Right lobe of liver (tissue), 6 donors: ENCODE measurements around the gene CCDC71. TPM values are rescaled to one million over a fixed set of nuclear protein-coding genes. Genes with fewer than 3 reads are reported as not detected.

Source experiments
- ATAC-seq, 4 donors: fragments of 200-7000 bp; cut with Tn5 transposase; one replicate each; pipeline ENCODE4 v1.9.1; 2020; ENCODE audit warnings: mild to moderate bottlenecking in 4 of 4, moderate library complexity in 4 of 4
- DNase-seq, 3 donors: peaks; one replicate each; pipeline ENCODE4 v3.0.0-alpha.2; 2020
- H3K27ac ChIP-seq, 3 donors: fragments of 200-600 bp; one replicate each; pipeline ENCODE4 v1.8.0; 2022
- H3K27me3 ChIP-seq, 2 donors: fragments of 200-600 bp; one replicate each; pipeline ENCODE4 v1.8.0; 2022
- H3K36me3 ChIP-seq, 4 donors: fragments of 200-600 bp; sonication (generic) in 1 of 4; one replicate each; pipeline versions ENCODE4 v1.5.1 to v1.8.0; 2017 to 2022; ENCODE audit warnings: control low read depth in 1 of 4
- H3K4me1 ChIP-seq, 4 donors: fragments of 200-600 bp; sonication (generic) in 1 of 4; one replicate each; pipeline versions ENCODE4 v1.5.1 to v1.8.0; 2017 to 2022; ENCODE audit warnings: control low read depth in 1 of 4
- H3K4me3 ChIP-seq, 3 donors: fragments of 200-600 bp; one replicate each; pipeline ENCODE4 v1.8.0; 2022
- H3K9me3 ChIP-seq, 4 donors: fragments of 200-600 bp; sonication (generic) in 1 of 4; one replicate each; pipeline versions ENCODE4 v1.5.1 to v1.8.0; 2017 to 2022; ENCODE audit warnings: control low read depth in 1 of 4
- CTCF ChIP-seq, 4 donors: fragments of 200-600 bp in 3 of 4; fragments of 450-650 bp in 1 of 4; IDR thresholded peaks; one replicate each; pipeline versions ENCODE4 v1.5.1 to v1.8.0; 2016 to 2022; ENCODE audit warnings: antibody characterized with exemption in 4 of 4, mild to moderate bottlenecking in 2 of 4
- POLR2A ChIP-seq: fragments of 450-650 bp; IDR thresholded peaks from one replicate; pipeline ENCODE4 v1.6.1; 2017; ENCODE audit warnings: antibody characterized with exemption, mild to moderate bottlenecking
- whole genome bisulfite sequencing: methylation state at CpG from one replicate; pipeline ENCODE4 v1.1.6; 2018; ENCODE audit warnings: low coverage, low lambda C conversion rate; ENCODE audit not compliant: insufficient coverage; ENCODE audit errors: missing lambda C conversion rate; 5-methylcytosine and 5-hydroxymethylcytosine counted together
- intact Hi-C, 2 donors: fragments of 100-400 bp; cut with DNase I; formaldehyde crosslinking; loops; one replicate each; pipeline versions ENCODE4 v1.11.2 to v1.14.1; 2022
- total RNA-seq, 6 experiments: library from RNA; depleted of rRNA in 2 of 6; stranded (reverse); fragments of >200 nt in 2 of 6; fragmentation: NEBNext Ultra II Directional in 3 of 6; extraction: Animal tissue kit (Norgen Biotek cat#: 25700) in 3 of 6; gene quantifications; one replicate each; pipeline versions ENCODE4 v1.1.0 to v1.2.4, GENCODE V29; 2016 to 2023
- donor health status: DM: no; HTN: yes; CAD: no.
- donor health status: DM: no; HTN: no; CAD: no.
- donor health status: DM: no; HTN: no; CAD: no.
- donor health status: DM: no; HTN: yes; CAD: no.
- donor health status: DM: no; HTN: yes; CAD: no.

Gene CCDC71
- total RNA-seq, 6 experiments from 2014 or later: 8.0 to 18.9 (median 8.6) TPM

DNA sequence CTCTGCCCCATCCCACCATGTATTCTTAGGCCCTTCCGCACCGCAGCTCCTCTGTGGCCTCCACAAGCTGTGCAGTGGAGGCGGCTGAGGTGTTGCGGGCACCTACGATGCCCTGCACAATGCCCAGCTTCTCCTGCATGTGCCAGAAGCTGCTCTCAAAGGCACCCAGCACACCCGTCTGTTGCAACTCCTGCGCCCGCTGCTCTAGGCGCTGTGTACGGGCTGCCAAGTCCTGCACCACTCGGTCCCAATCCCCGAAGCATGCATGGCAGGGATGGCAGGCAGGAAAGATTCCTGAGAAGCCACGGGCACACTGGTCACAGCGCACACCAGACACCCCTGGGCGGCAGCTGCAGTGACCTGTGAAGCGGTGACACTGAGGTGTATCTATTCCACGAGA lies 42.4 kb downstream of the CCDC71 start:
- TF ChIP-seq CTCF (IDR thresholded peaks at IDR 0.05) (no peak), POLR2A (no peak)
- WGBS: 87% methylated on average over 5 of the region's 17 CpGs
- ATAC-seq (no peak), DNase-seq (no peak)
- Histone ChIP-seq H3K9me3 (no peaks in the 10 kb centered on the region), H3K36me3 (peaks cover 0 to 36% (median 8%) of the 10 kb centered on the region in 4 donors), H3K27ac (no peak overlapping the region), H3K27me3 (no peaks in the 10 kb centered on the region), H3K4me1 (peaks cover 0 to 11% (median 6%) of the 10 kb centered on the region in 4 donors), H3K4me3 (no peak overlapping the region)
- intact Hi-C loops: no loop called here

DNA sequence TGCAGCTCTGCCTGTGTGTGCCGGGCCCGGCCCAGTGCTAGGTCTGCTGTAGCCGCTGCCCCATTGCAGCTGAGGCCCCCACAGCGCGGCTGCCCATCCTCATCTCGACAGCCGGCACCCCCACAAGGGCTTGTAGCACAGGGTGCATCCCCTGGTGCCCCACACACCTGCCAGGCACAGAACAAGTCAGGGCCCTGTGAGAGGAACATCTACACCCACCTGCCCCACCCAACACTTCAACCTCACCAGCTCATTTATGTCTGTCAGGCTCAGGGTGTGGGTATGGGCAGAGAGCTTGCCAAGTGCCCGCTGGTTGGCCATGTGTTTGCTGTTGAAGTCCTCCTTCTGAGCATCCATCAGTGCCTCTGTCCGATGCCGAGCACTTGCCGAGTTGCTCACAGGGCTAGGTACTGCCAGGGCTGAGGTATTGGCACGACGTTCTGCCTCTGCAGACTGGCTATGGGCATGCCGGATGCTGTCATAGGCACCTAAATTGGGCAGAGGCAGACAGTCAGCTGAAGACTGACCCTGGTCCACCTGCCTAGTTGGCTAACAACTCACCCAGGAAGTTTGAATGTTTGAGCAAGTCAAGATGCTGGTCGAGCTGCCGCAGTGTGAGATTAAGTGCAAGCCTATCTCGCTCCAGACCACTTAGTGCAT lies 43.1 kb downstream of the CCDC71 start:
- H3K27me3 ChIP-seq: no peaks in the 10 kb centered on the region
- DNase-seq (no peak), ATAC-seq (no peak)
- no peak overlapping the region for H3K4me3 ChIP-seq
- H3K27ac ChIP-seq: no peak overlapping the region
- intact Hi-C loops: no loop called here
- 92% methylated on average over 5 of the region's 17 CpGs for WGBS
- no peaks in the 10 kb centered on the region for H3K9me3 ChIP-seq
- TF ChIP-seq POLR2A (no peak), CTCF (IDR thresholded peaks at IDR 0.05) (no peak)
- peaks cover 0 to 11% (median 6%) of the 10 kb centered on the region in 4 donors for H3K4me1 ChIP-seq
- peaks cover under 1 to 41% (median 11%) of the 10 kb centered on the region in 4 donors for H3K36me3 ChIP-seq

DNA sequence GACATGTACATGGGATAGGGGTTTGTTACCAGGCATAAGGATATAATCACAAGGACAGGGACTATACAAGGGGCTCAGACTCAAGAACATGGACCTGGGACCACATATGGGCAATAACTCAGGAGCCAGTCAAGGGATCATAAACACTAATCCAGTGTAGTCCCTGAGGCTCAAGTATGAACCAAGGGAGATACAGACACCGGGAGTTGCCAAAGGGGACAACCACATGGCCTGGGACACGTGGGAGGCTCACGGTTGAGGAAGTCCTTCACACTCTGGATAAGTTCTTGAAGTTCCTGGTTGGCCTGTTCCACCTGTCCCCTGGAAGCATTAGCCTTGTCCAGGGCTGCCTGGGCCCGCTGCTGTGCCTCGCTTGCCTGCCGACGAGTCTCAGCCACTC lies 43.7 kb downstream of the CCDC71 start:
- no peak for DNase-seq
- Histone ChIP-seq H3K36me3 (peaks cover 4 to 47% (median 15%) of the 10 kb centered on the region in 4 donors), H3K4me1 (peaks cover 0 to 11% (median 6%) of the 10 kb centered on the region in 4 donors), H3K4me3 (no peak overlapping the region), H3K27me3 (no peaks in the 10 kb centered on the region), H3K9me3 (no peaks in the 10 kb centered on the region), H3K27ac (no peak overlapping the region)
- no CpG with 5 or more reads among the region's 7 CpGs for whole genome bisulfite sequencing
- ATAC-seq: no peak
- intact Hi-C loops: no loop called here
- TF ChIP-seq CTCF (IDR thresholded peaks at IDR 0.05) (no peak), POLR2A (no peak)

- no peak overlapping the region for H3K27ac ChIP-seq
- H3K27me3 ChIP-seq: no peaks in the 10 kb centered on the region
- H3K4me1 ChIP-seq: peaks cover 0 to 11% (median 6%) of the 10 kb centered on the region in 4 donors
- peaks cover 4 to 51% (median 18%) of the 10 kb centered on the region in 4 donors for H3K36me3 ChIP-seq
- DNase-seq (no peak), ATAC-seq (no peak)
- 100% methylated on average over 1 of the region's 12 CpGs for WGBS
- TF ChIP-seq CTCF (IDR thresholded peaks at IDR 0.05) (no peak), POLR2A (no peak)
- no peak overlapping the region for H3K4me3 ChIP-seq
- intact Hi-C loops: no loop called here
- no peaks in the 10 kb centered on the region for H3K9me3 ChIP-seq
Measured at GRCh38 chr3:49122022-49122421, 44.1 kb downstream of the CCDC71 start.
